NCI-H526 treated with DMSO at 0.1 percent for 48 hours (cell line): ENCODE data around the gene KLF6.

Experiments used
- DNase-seq: peaks from one replicate; lab custom pipeline; 2025; lab: John Stamatoyannopoulos, UW

Gene KLF6

DNA sequence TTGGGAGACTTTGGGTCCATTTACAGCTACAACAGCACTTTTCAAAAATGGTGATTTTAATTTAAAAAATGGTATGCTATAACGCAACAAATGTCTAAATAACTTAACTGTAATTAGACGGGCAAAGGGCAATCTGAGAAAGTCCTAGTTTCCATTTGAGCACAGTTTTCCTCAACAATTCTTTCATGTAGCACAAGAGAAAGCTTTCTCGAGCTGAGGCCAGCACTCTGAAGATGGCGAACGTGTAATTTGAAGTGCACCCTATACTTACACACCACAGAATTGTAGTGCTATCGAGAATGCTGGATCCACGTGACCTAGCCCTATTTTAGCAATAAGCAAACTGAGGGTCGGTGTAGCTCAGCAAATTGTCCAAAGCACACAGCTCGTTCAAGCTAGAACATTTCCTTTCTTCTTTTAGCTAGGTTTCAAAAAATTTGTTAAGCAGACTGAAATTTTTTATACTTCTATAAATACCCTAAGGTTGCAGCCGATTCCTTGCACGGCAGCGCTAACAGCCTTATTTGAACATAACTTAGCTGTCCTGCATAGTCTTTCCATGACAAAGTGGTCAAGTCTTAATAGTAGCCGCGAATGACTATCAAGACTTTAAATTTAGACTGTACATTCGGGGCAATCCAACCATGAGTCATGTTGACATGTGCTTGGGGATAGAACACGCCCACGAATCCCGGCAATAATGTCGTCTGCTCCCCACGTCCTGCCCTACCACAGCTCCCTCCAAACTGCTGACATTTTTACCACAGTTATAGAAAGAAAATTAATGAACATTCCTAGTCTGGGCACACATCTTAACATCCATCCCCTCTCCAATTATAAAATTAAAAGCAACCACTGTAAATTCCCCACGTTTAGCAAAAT, 10.0 kb downstream of the KLF6 start:
- no peak for DNase-seq

DNA sequence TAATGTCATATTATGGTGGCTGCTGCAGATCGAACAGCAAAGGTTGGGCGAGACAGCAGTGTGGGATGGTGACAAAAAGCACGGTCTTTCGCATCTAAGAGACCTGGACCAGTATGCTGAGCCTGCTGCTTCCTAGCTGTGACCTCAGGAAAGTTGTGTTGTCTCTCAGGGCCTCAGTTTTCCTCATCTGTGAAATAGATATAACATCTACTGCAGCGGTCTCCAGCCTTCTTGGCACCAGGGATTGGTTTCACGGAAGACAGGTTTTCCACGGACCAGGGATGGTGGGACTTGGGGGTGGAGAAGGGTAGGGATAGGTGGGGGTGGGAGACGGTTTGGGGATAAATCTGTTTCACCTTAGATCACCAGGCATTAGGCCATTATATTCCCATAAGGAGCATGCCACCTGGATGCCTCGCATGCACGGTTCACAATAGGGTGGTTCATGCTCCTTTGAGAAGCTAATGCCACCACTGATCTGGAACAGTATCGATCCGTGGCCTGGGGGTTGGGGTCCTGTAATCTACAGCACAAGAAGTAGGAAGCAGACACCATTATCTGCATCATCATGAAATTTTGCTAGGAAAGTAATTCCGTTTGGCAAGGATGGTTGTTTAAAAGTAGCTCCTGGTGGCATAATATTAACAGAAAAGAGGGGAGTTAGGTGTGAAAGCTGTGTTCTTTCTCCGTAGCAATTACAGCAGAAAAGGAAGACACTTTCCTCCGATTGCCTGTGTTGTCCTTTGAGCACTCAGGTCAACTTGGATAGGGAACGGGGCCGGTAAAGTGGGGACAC, 10.8 kb downstream of the KLF6 start:
- DNase-seq, result no peak

DNA sequence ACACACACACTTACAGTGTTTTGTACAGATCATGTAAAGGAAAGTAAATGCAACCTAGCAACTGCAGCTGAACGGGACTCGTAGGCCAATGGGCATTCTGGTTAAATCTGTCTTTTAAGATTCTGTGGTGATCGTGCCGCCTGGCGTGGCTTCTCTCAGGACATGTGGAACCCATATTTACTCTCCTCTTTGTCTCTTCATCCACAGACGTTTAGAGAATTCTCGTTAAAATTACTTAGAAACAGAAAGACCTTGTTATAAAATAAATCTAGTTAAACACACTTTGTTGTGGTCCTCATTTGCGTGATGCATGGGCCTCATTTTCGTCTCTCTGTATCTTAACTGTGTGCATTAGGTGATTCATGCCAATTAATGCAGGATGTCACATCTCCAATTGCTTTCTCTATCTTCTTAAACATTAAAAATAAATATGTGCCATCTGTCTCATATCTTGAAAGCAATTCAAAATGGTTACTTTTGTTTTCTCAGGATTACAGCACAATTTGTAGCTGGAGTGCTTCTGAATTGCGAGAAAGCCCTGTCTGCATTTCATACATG, 11.5 kb downstream of the KLF6 start:
- DNase-seq, result no peak

DNA sequence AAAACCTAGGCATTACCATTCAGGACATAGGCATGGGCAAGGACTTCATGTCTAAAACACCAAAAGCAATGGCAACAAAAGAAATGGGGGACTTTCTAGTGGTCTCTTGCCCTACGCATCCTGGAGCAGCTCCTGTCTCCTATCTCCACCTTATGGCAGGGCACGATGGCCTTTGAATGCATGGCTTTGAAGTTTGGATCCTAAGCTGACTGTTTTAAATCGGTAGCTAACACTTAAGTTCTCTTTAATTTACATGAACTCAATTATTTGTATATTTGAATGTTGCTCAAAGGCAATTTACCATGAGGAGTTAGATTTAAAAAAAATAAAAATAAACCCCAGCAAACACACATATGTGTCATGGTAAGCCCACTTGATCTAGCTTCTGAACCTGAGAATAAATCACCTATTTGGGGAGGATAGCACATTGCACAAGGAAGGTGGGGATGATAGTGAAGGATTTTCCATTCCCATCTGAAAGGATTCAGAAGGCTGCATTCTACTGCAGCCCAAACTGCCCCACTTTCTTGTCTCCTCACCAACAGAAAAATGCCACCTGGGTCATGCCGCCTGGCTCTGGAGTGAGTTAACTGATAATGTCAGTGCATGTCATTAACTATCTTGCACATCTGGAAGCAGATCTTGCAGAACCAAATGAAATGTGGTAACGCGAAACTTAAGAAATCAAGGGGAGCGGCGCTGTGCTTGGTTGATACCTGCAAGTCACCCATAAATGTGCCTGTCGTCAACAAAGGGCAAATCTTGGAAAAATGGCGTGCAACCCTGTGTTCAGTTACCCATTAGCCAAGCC, 12.4 kb downstream of the KLF6 start:
- DNase-seq, result no peak

DNA sequence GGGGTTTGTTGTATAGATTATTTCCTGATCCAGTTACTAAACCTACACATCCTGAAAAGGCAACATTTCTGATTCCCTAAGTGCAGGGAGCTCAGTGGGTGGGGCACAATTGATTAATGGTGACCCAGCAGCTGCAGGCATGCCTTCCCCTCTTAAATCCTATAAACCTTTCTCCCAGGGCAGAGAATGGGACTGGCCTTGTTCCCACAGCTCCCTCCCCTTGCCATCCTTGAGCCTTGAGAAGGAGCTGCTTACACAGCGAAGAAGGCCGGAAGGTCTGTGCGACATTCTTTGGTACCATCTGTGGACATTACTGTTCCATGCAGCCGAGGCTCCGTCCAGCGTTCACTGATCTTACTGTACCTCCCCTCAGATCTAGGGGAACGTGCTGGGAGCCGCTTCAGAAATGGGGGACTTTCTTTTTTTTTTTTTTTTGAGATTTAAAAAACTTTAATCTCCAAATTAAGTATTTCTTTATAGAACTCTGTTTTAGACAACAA, 14.3 kb downstream of the KLF6 start:
- no peak for DNase-seq

DNA sequence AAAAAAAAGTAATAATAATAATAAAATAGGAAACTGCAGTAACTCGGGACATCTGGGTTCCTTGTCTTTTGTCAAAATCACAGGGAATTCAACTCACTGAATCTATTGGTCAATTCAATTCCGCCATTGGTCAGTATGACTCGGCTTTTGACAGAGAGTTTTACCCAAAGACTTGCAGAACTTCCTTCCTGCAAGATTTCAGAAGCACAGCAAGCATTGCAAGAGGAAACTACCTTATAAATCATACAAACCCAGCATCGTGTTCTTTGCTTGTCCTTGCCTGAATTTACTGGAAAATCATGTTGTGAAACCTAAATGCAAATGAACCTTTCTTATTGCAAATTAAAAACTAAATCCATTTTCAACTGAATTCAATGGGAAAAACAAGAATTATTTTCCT, 15.5 kb downstream of the KLF6 start:
- DNase-seq, result no peak

DNA sequence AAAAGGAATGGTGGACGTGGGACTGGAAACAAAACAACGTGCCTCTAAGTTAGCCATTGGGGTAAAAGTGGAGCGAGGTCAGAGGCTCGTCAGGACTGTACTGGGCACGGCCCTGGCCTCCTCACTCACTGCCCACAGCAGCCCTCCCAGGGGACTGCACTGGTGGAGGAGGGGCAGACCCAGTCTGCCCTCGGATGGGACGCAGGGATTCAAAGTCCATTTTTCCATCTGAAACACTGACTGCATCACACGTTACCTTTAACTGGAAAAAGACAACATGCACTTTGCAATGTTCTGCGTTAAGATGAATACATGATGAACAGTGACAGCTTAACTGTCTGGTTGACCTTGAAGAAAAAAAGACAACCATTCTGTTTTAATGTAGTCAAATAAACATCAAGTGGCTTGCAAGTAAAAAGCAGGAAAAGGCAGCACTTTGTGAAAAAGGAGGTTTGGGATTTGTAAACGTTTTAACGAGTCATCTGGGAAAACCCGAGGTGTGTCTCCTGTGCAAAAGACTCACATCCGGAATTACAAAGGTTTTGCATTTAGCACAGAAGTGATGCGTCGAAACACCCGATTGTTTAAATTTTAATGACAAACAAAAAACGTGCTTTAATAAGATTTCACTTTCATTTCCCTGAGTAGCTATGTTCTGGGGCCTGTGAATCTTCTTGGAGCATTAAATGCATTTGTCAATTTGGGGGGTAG, 18.8 kb downstream of the KLF6 start:
- DNase-seq, result no peak

DNA sequence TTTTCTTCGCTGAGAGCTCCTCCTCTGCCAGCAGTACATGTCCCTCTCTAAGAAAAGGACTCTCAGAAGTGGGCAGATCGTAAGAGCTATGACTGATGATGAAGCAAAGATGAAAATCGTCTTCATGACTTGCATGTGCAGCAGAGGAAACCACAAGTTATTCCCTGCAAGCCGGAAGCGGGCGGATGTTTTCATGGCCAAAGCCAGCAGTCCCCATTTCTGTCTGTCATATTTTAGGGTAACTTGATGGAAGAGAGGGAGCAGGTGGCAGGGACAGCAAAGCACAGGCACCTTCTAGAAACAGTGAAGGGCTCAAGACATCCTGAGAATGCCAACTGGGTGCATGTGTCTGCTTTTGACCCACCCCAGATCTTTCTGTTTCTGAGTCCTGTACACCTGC, 19.9 kb downstream of the KLF6 start:
- DNase-seq, result no peak

DNA sequence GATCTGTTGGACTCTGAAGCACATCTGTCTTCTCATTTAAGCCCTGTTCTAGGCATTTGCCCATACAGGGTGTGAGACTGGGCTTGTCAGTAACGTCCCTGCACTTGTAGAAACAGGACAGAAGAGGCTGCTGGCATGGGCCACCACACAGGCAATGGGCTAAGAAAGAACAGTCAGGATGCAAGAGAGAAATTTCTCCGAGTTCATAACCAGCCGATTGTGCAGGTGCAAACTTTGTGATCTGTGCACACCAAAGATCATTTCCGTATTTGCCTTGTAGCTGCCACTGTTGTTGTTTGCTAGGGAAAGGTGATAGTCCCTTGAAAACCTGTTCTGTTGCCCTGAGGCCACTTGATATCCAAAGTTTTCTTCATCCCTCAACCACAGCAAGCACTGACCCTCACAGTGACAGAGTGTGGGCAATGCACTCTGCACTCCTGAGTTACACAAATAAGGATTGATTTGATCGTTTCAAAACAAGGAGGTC, 20.3 kb downstream of the KLF6 start:
- DNase-seq, result no peak

DNA sequence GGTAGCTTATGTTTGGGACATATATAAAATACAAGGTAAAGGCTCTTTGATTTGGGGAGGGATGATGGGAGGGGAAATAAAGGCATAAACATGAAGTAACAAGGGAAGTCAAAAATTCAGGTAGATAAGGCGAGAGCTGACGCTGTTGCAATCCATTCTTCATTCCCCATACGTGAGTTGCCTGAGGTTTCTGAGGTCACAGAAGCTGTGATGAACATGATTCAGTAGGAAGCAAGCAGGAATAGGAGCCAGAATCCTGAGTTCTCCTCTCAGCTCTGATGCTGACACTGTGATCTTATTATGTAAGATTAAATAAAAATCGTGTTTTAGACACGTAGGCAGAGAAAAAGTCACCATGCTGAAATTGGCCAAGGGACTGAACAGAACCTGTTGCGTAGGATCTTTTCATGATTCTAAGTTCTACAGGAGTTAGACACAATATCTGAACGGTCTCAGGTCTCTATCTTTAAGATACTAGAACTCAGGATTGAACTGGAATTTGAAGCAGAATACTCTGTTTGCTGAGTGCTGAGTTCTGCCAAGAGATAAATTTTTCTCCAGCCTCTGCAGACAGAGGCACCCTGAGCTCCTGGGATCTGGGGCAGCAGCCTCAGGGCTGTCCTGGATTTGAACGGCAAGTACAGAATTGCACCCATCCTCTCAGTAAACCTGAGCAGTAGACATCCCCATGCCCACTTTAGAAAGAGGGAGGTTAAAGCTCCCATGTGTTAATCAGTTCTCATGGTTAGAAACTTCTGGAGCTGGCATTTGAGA, 21.0 kb downstream of the KLF6 start:
- no peak for DNase-seq

DNA sequence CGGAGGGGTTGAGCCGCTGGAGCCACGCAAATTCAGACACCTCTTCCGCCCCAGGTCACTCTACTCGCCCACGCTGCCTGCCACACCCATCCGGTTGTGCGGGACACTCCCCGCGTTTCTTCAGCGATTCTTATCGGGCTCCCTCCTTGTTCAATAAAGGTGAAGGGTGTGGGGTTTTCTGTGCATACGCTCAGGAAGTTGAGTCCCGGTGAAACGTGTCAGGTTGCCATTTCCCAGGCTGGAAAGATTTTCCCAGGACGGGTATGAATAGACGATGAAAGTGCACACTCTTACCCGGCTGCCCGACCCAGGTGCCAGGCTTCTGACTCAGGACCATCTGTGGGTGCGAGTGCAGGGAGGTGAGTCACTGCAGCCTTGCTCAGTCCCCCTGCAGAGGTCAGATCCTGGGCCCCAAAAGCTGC, 22.0 kb downstream of the KLF6 start:
- DNase-seq, result no peak

DNA sequence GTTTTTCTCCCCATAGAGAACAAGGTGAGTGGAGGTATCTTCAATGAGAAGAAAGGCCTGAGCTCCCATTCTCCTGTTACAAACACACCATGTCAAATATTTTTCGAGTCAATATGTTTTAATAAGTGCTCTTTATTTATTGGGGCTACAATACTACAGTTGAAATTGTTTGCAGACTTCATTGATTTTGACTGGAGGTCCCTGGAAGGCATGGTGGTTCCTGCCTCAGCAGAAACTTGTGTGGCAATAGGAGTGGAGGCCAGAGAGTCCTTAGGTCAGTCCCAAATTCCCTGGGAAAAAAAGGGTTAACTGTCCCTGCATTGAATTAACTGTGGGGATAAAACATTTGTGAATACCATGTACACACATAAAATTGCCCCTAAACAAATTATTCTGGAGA, 22.7 kb downstream of the KLF6 start:
- DNase-seq, result no peak

DNA sequence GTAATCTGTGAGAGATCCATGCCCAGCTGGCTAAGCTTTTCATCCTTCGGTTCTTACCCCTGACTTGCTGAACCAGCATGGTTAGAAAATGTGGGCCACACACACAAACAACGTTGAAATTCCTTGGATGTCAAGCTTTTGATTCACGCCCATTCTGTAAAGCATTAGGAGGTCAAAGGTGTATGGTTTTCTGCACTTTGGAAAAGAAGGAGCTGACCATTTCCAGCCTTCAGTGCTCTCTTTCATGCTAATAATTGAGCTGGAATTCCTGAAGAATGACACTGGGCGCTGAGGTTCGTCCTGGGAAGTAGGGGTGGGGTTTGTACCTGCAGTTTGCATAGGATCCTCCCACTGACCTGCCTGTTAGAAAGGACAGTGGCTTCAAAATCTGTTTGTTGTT, 23.1 kb downstream of the KLF6 start:
- DNase-seq, result no peak

DNA sequence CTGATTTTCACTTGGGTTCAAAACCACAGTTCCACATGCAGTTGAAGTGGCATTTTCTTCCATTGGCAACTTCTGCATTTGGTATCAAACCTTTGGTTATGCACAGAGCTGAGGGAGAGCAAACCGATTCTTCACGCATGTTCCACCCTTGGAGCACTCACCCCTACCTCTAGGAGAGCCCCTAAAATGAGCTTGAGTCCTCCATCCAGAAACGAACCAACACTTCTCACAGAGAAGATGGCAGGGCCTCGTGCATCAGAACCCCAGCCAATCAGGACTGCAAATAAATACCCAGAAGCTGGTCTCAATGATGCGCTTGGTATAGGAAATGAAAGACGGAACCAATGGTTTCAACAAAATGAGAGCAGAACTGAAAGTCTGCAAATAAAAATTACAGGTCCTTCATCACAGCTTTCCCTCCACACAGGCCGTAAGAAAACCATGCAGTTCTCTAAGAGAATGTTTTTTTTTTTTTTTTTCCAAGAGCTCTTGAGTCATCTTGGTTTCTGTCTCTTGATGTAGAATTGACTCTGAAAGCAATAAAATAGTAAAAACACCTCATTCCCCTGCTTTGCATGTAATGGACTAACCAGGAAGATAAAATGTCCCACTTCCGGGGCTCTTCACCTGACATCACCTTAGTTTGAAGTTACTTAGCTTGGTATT, 23.9 kb downstream of the KLF6 start:
- no peak for DNase-seq

DNA sequence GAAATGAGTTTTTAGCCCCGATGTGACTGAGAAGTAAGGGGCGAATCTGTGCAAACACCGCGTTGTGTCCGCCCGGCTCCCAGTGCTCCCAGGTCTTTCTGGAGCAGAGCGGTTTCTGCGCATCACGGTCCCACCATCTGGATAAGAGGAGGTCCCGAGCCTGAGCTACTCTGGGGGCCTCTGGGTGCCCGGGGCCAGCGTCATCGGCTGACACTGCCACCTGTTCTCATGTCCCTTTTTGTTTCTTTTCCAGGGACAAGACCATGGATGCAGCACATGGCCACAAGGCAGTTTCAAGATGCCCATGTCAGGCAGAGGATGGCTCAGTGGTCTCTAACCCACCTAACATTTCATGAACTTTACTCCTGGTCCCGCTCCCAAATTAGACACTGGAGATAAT, 24.9 kb downstream of the KLF6 start:
- no peak for DNase-seq

DNA sequence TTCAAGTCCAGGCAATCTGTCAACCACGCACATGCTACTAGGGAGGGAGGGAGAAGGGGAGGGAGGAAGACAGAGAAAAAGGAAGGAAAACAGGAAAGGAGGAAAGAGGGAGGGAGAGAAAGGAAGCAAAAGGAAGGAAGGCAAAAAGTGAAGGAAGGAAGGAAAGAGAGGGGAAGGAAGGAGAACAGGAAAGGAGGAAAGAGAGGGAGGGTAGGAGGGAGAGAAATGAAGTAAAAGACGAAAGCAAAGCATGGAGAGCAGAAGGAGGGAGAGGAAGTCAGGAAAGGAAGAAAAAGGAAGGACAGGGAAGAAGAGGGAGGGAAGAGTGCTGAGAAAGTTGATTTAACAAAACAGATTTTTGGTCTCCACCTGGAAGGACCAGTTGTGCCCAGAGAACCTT, 25.6 kb downstream of the KLF6 start:
- DNase-seq, result no peak

DNA sequence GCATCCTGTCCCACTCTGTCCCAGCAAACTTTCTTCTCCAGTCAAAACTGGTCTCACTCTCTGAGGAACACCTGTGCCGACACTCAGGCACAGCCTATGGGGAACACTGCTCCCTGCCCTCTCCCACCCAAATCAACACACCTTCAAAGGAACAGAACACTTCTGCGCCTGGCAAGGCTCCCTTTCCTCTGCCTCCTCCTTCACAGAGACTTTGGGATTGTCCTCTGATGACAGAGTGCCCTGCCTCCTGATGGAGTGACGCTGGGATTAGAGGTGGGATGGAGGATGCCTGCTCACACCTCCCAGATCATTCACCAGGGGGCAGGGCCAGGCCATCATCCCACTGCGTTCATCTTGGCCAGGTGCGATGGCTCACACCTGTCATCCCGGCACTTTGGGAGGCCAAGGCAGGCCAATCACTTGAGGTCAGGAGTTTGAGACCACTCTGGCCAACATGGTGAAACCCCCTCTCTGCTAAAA, 26.5 kb downstream of the KLF6 start:
- no peak for DNase-seq

DNA sequence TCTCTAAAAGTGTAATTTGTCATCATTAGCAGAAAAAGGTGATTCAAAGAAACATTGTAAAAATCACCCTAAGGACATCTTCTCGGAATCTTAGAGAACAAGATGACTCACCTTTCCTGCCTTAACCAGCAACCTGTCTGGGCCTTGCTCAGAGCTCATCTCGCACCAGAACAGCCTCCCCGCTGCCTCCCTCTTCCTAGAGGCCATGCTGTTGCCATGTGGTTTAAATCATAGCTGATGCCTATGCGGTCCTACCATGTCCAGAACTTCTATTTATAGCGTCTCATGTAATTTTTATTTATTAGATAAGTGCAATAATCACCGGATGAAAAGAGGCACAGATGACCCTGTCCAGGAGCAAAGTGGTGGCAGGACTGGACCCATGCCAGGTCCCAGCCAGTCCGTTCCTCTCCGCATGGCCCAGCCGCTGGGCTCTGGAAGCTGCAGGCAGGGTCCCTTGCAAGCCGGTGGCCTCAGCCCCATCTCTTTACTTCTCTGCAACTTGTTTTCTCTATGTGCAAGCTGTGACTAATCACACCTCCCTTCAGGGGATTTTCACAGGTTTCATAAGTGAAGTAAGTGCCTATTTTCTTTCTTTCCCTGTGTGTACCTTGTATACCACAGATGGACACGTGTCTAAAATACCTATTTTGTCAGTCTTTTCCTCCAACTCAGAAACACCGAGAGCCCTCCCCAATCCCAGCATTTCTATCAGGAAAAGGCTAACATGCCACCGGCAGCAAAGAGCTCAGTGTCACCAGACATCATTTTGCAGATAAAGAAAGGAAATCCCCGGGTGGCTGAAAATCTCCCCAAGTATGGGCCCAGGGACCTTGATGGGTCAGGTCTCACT, 27.1 kb downstream of the KLF6 start:
- DNase-seq, result no peak

DNA sequence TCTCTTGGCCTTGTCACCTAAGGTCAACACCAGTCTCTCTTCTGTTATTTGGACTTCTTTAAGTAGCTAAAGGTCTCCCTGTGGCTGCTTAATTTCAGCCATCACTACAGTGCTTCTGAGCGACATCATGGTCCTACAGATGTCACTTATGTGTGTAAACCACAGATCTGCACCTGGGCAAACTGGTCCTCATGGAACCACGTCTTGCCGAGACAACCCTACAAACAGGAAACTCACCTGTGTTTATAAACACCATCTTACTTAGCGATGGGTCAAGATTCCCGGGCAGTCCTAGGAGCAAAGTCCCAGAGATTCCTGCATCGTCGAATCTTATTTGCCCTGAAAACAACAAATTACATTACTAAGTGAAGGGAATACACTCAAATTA, 27.8 kb downstream of the KLF6 start:
- no peak for DNase-seq
